ENCODE data around the gene COL1A2. TPM values are rescaled to one million over a fixed set of nuclear protein-coding genes. Genes with fewer than 3 reads are reported as not detected.

COL1A2 gene
- total RNA-seq, 4 donors from 2014 or later: 227 to 697 (median 347) TPM

- Histone ChIP-seq H3K27me3 (no peaks in the 10 kb centered on the region), H3K4me3 (peak overlapping the region in 2 of 4 donors; percentile 8 to 9), H3K4me1 (peaks cover 0 to 66% (median 62%) of the 10 kb centered on the region in 4 donors), H3K36me3 (peaks cover 10 to 65% (median 38%) of the 10 kb centered on the region in 4 donors), H3K9me3 (no peaks in the 10 kb centered on the region), H3K27ac (replicated peaks in 1 of 4) (peak overlapping the region; percentile 33 to 96 (median 52))
- 54% methylated on average over 2 of the region's 2 CpGs for WGBS
- TF ChIP-seq CTCF (IDR thresholded peaks at IDR 0.05): no peak
- no peak for TF ChIP-seq EP300 (IDR thresholded peaks at IDR 0.05)
- TF ChIP-seq POLR2A (IDR thresholded peaks at IDR 0.05; ENCODE audit: low read depth): no peak
- no peak for TF ChIP-seq POLR2AphosphoS5 (IDR thresholded peaks at IDR 0.05)
- no peak for DNase-seq (ENCODE audit: extremely low spot score)
- intact Hi-C loops (cut with DNase I): no loop called here
Measured at GRCh38 chr7:94400022-94400421, 5.3 kb downstream of the COL1A2 start.

GRCh38 chr7:94400643-94401427 is 6.1 kb downstream of the COL1A2 start:
- Histone ChIP-seq H3K9me3 (no peaks in the 10 kb centered on the region), H3K4me1 (peaks cover 0 to 72% (median 63%) of the 10 kb centered on the region in 4 donors), H3K36me3 (peaks cover 10 to 73% (median 45%) of the 10 kb centered on the region in 4 donors), H3K4me3 (peak overlapping the region in 1 of 4 donors; percentile 8), H3K27ac (replicated peaks in 1 of 4) (peak overlapping the region; percentile 33 to 96 (median 52)), H3K27me3 (no peaks in the 10 kb centered on the region)
- no peak for DNase-seq (ENCODE audit: extremely low spot score)
- WGBS: 68% methylated on average over 6 of the region's 6 CpGs
- TF ChIP-seq POLR2AphosphoS5 (IDR thresholded peaks at IDR 0.05): no peak
- no peak for TF ChIP-seq EP300 (IDR thresholded peaks at IDR 0.05)
- no peak for TF ChIP-seq CTCF (IDR thresholded peaks at IDR 0.05)
- no peak for TF ChIP-seq POLR2A (IDR thresholded peaks at IDR 0.05; ENCODE audit: low read depth)
- intact Hi-C loops (cut with DNase I): no loop called here

- peaks cover 0 to 75% (median 63%) of the 10 kb centered on the region in 4 donors for H3K4me1 ChIP-seq
- H3K27me3 ChIP-seq: no peaks in the 10 kb centered on the region
- no peaks in the 10 kb centered on the region for H3K9me3 ChIP-seq
- H3K4me3 ChIP-seq: no peak overlapping the region
- H3K27ac ChIP-seq (replicated peaks in 1 of 4): peak overlapping the region; percentile 33 to 96 (median 52)
- TF ChIP-seq CTCF (IDR thresholded peaks at IDR 0.05): no peak
- no peak for TF ChIP-seq POLR2A (IDR thresholded peaks at IDR 0.05; ENCODE audit: low read depth)
- no peak for TF ChIP-seq POLR2AphosphoS5 (IDR thresholded peaks at IDR 0.05)
- no peak for TF ChIP-seq EP300 (IDR thresholded peaks at IDR 0.05)
- intact Hi-C loops (cut with DNase I): no loop called here
- peaks cover 10 to 79% (median 50%) of the 10 kb centered on the region in 4 donors for H3K36me3 ChIP-seq
- no peak for DNase-seq (ENCODE audit: extremely low spot score)
- 41% methylated on average over 1 of the region's 1 CpG for WGBS
Measured at GRCh38 chr7:94401428-94401814, 6.7 kb downstream of the COL1A2 start.

GRCh38 chr7:94403546-94403945 is 8.9 kb downstream of the COL1A2 start:
- 41% methylated on average over 1 of the region's 1 CpG for WGBS
- no peaks in the 10 kb centered on the region for H3K9me3 ChIP-seq
- TF ChIP-seq CTCF (IDR thresholded peaks at IDR 0.05) (no peak), POLR2A (IDR thresholded peaks at IDR 0.05; ENCODE audit: low read depth) (no peak), POLR2AphosphoS5 (IDR thresholded peaks at IDR 0.05) (no peak), EP300 (IDR thresholded peaks at IDR 0.05) (no peak)
- peak overlapping the region in 1 of 4 donors; percentile 96 for H3K27ac ChIP-seq (replicated peaks in 1 of 4)
- intact Hi-C loops (cut with DNase I): no loop called here
- DNase-seq (ENCODE audit: extremely low spot score): no peak
- no peaks in the 10 kb centered on the region for H3K27me3 ChIP-seq
- H3K4me3 ChIP-seq: no peak overlapping the region
- H3K36me3 ChIP-seq: peaks cover 17 to 99% (median 68%) of the 10 kb centered on the region in 4 donors
- peaks cover 0 to 68% (median 61%) of the 10 kb centered on the region in 4 donors for H3K4me1 ChIP-seq

Data from esophagus muscularis mucosa (tissue), 4 donors.